Measurements from ENCODE around the gene PDSS2.

The PDSS2 gene

DNA sequence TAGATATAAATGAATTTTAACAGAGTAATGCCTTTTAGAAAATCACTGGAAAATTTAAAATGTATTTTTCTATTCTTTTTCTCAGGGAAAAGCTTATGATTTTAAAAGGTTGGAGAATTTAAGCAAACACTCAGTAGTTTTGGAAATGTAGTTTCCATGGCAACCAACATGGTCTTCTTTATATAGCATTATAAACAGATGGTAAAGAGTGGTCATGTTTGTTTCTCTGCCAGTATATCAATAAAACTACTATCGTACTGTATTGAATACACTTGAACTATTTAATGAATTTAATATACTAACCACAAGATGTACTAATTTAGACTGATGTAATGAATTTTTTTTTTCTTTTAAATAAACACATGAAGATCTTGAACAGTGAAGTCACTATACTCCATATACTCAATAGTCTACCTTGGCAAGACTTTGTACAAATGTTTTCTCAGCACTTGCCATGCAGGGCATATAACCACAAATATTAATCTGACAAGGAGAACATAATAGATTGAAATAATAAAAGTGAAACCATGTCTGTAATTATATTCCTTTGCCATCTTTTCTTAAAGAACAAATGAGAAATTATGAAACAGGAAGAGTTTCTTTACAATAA lies 105.5 kb downstream of the PDSS2 start:
- no peak overlapping the region for H3K4me2 ChIP-seq (ENCODE audit: low read length)
- no peak overlapping the region for H3K4me3 ChIP-seq (ENCODE audit: low read length)
- TF ChIP-seq, protein P1, sequence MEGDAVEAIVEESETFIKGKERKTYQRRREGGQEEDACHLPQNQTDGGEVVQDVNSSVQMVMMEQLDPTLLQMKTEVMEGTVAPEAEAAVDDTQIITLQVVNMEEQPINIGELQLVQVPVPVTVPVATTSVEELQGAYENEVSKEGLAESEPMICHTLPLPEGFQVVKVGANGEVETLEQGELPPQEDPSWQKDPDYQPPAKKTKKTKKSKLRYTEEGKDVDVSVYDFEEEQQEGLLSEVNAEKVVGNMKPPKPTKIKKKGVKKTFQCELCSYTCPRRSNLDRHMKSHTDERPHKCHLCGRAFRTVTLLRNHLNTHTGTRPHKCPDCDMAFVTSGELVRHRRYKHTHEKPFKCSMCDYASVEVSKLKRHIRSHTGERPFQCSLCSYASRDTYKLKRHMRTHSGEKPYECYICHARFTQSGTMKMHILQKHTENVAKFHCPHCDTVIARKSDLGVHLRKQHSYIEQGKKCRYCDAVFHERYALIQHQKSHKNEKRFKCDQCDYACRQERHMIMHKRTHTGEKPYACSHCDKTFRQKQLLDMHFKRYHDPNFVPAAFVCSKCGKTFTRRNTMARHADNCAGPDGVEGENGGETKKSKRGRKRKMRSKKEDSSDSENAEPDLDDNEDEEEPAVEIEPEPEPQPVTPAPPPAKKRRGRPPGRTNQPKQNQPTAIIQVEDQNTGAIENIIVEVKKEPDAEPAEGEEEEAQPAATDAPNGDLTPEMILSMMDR (IDR thresholded peaks at IDR 0.05; ENCODE audit: low read depth, low read length), result no peak
- no peak for TF ChIP-seq EZH2phosphoT487 (IDR thresholded peaks at IDR 0.05; ENCODE audit: low read depth)

DNA sequence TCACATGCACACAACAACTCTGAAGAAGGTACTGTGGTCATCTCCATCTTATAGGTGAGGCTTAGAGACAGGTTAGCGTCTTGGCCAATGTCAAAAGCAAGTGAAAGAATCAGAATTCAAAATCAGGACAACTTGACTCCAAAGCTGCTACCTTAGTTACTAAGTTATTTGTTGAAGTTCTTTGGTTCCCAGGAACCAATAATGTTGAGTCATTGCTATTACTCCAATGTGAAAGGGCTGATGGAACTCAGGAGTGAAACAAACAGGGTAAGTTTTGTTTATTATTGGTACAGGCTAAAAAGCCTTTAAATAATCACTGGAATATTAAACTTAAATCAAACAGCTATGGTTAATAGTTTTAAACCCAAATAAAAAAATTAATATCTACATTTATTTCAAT lies 111.1 kb downstream of the PDSS2 start:
- no peaks in the 10 kb centered on the region for H4K20me1 ChIP-seq (ENCODE audit: insufficient read depth, low read length)
- no peak overlapping the region for H3K4me2 ChIP-seq (ENCODE audit: low read length)
- no peaks in the 10 kb centered on the region for H3K27me3 ChIP-seq (ENCODE audit: low read depth, low read length)
- no peak for TF ChIP-seq EZH2phosphoT487 (IDR thresholded peaks at IDR 0.05; ENCODE audit: low read depth)
- TF ChIP-seq, protein P1 (IDR thresholded peaks at IDR 0.05; ENCODE audit: low read depth, low read length), result no peak
- no peaks in the 10 kb centered on the region for H3K79me2 ChIP-seq (ENCODE audit: low read length)
- no peaks in the 10 kb centered on the region for H3K36me3 ChIP-seq (replicated peaks; ENCODE audit: low read depth, low read length)
- peaks cover 14% of the 10 kb centered on the region for H3K4me1 ChIP-seq (ENCODE audit: low read length)
- no peak overlapping the region for H3K4me3 ChIP-seq (ENCODE audit: low read length)
- H3K9me3 ChIP-seq (ENCODE audit: insufficient read depth, low read length), result no peaks in the 10 kb centered on the region
- no peak overlapping the region for H3K27ac ChIP-seq (ENCODE audit: low read length)
- H2AFZ ChIP-seq (ENCODE audit: low read depth, low read length), result no peak overlapping the region
- H3K9ac ChIP-seq (ENCODE audit: low read length), result no peak overlapping the region

More for the DNA sequence above, 105.5 kb downstream of the PDSS2 start:
- H4K20me1 ChIP-seq (ENCODE audit: insufficient read depth, low read length), result no peaks in the 10 kb centered on the region
- no peak overlapping the region for H3K27ac ChIP-seq (ENCODE audit: low read length)
- H3K9me3 ChIP-seq (ENCODE audit: insufficient read depth, low read length), result no peaks in the 10 kb centered on the region
- H2AFZ ChIP-seq (ENCODE audit: low read depth, low read length), result no peak overlapping the region
- no peaks in the 10 kb centered on the region for H3K79me2 ChIP-seq (ENCODE audit: low read length)
- no peaks in the 10 kb centered on the region for H3K36me3 ChIP-seq (replicated peaks; ENCODE audit: low read depth, low read length)
- H3K4me1 ChIP-seq (ENCODE audit: low read length), result no peaks in the 10 kb centered on the region
- no peaks in the 10 kb centered on the region for H3K27me3 ChIP-seq (ENCODE audit: low read depth, low read length)
- no peak overlapping the region for H3K9ac ChIP-seq (ENCODE audit: low read length)

DNA sequence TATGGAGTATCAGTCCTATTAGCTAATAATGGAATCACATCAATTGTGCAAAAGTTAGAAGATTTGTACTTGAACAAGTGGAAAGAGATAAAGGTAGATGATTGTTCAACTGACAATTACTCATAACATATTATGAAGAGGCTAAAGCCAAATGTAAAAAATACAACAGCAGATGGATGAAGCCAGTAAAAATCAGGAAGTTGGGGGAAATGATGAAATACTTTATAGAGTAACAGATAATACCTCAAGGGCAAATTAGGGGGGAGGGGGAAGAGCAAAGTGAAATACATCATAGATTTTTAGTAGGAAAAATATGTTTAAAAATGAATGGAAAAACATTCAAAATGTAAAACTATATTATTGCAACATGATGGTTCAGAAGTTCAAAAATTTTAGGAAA lies 114.0 kb downstream of the PDSS2 start:
- no peaks in the 10 kb centered on the region for H4K20me1 ChIP-seq (ENCODE audit: insufficient read depth, low read length)
- H3K4me3 ChIP-seq (ENCODE audit: low read length), result no peak overlapping the region
- TF ChIP-seq, protein P1 (IDR thresholded peaks at IDR 0.05; ENCODE audit: low read depth, low read length), result no peak
- no peak for TF ChIP-seq EZH2phosphoT487 (IDR thresholded peaks at IDR 0.05; ENCODE audit: low read depth)
- no peaks in the 10 kb centered on the region for H3K27me3 ChIP-seq (ENCODE audit: low read depth, low read length)
- no peak overlapping the region for H3K4me2 ChIP-seq (ENCODE audit: low read length)
- H3K9ac ChIP-seq (ENCODE audit: low read length), result no peak overlapping the region
- no peak overlapping the region for H3K27ac ChIP-seq (ENCODE audit: low read length)
- H3K36me3 ChIP-seq (replicated peaks; ENCODE audit: low read depth, low read length), result no peaks in the 10 kb centered on the region
- H3K4me1 ChIP-seq (ENCODE audit: low read length), result peaks cover 14% of the 10 kb centered on the region
- no peak overlapping the region for H2AFZ ChIP-seq (ENCODE audit: low read depth, low read length)
- no peaks in the 10 kb centered on the region for H3K9me3 ChIP-seq (ENCODE audit: insufficient read depth, low read length)
- H3K79me2 ChIP-seq (ENCODE audit: low read length), result no peaks in the 10 kb centered on the region

DNA sequence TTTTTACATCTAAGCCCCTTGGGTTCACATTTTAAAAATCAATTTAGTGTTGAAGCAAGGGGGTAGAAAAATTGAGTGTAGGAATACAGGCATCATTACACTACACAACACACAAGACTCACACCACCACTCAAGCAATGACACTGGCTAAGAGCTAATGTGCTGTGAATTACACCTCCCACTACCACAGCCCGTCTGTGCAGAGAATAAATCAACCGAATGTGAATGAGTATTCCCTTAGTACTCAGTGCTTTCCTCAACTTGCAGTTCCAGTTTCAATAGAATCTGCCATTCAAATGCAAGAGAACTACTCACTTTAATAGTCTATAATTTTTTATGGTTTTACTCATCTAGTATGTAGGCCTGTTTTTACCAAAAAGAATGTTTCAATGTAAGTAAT lies 114.4 kb downstream of the PDSS2 start:
- H3K79me2 ChIP-seq (ENCODE audit: low read length), result no peaks in the 10 kb centered on the region
- no peak overlapping the region for H3K4me3 ChIP-seq (ENCODE audit: low read length)
- no peaks in the 10 kb centered on the region for H3K36me3 ChIP-seq (replicated peaks; ENCODE audit: low read depth, low read length)
- no peaks in the 10 kb centered on the region for H3K9me3 ChIP-seq (ENCODE audit: insufficient read depth, low read length)
- no peak overlapping the region for H2AFZ ChIP-seq (ENCODE audit: low read depth, low read length)
- H3K4me2 ChIP-seq (ENCODE audit: low read length), result peak overlapping the region; percentile 20; the same call in 1 of the 2 replicates
- H4K20me1 ChIP-seq (ENCODE audit: insufficient read depth, low read length), result no peaks in the 10 kb centered on the region
- no peaks in the 10 kb centered on the region for H3K27me3 ChIP-seq (ENCODE audit: low read depth, low read length)
- H3K4me1 ChIP-seq (ENCODE audit: low read length), result peaks cover 14% of the 10 kb centered on the region
- TF ChIP-seq, protein P1 (IDR thresholded peaks at IDR 0.05; ENCODE audit: low read depth, low read length), result no peak
- TF ChIP-seq EZH2phosphoT487 (IDR thresholded peaks at IDR 0.05; ENCODE audit: low read depth), result no peak
- H3K9ac ChIP-seq (ENCODE audit: low read length), result no peak overlapping the region
- no peak overlapping the region for H3K27ac ChIP-seq (ENCODE audit: low read length)
